ENCODE data around the gene HOXC9. TPM values are rescaled to one million over a fixed set of nuclear protein-coding genes. Genes with fewer than 3 reads are reported as not detected.
A peak's percentile ranks its signal among the peaks of the same experiment; 100 is the strongest.

The HOXC9 gene
- total and polyA plus RNA-seq, 9 of the 15 experiments (the other 6 are each of a cell fraction or from before 2014, with no cell fraction given): 1.1 to 10.5 (median 9.3) TPM

DNA sequence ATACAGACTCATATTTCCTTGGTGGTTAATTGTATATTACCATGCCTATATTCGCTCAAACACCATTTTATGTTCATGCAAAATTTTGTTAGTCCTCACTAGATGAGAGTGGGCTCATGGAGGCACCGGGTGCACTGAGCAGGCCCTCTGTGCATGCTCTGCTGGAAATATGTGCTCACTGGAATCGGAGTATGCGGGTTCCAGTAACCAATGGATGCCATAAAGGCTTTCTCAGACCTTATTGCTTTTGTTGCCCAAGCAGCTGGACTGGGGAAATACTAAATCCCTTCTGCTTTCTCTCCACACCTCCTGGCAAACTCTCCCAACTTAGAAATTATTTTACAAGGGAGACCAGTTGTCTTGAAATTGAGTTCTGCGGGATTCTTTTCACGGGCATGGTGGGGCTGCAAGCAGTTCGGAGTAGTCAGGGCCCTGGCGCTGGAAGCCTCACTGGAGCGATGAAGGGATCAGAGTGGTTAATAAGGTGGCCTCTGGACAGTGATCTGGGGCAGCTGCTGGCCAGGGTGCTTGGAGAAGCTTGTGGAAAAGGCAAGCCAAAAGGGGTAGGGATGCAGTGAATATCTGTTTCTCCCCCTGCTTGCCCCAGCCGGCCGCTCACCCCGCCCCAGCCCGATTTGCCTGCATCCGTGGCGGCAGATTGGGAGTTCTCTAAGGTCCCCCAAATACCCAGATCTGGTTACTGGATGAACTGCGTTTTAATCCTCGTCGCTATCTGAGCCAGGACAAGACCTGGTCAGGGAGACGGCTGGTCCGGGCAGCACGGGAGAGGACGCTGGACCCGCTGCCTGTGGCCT is 20.8 kb downstream of the HOXC9 start:
- intact Hi-C loops (cut with micrococcal nuclease) (no loop called here), in situ Hi-C loops (cut with MboI) (loop anchor here (10.0 kb wide), 1 partner anchor 174 kb away; no protein-coding TSS in a partner anchor)
- no peaks in the 10 kb centered on the region for H4K20me1 ChIP-seq (replicated peaks; ENCODE audit: control insufficient read depth, insufficient read depth, low read length)
- no peak for TF ChIP-seq RBBP5 (IDR thresholded peaks at IDR 0.05; ENCODE audit: borderline replicate concordance, insufficient read depth, low read length, poor library complexity, severe bottlenecking)
- TF ChIP-seq, protein P1, sequence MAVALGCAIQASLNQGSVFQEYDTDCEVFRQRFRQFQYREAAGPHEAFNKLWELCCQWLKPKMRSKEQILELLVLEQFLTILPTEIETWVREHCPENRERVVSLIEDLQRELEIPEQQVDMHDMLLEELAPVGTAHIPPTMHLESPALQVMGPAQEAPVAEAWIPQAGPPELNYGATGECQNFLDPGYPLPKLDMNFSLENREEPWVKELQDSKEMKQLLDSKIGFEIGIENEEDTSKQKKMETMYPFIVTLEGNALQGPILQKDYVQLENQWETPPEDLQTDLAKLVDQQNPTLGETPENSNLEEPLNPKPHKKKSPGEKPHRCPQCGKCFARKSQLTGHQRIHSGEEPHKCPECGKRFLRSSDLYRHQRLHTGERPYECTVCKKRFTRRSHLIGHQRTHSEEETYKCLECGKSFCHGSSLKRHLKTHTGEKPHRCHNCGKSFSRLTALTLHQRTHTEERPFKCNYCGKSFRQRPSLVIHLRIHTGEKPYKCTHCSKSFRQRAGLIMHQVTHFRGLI (CRISPR knock-in tag; IDR thresholded peaks at IDR 0.05): no peak
- no peak for TF ChIP-seq SRSF1 (IDR thresholded peaks at IDR 0.05; ENCODE audit: low read depth, low read length)
- no peak for TF ChIP-seq SUPT5H (IDR thresholded peaks at IDR 0.05)
- no peak for TF ChIP-seq MLX (CRISPR knock-in tag; conservative IDR thresholded peaks at IDR 0.05)
- no peak for TF ChIP-seq MIER1 (IDR thresholded peaks at IDR 0.05; ENCODE audit: low read depth)
- TF ChIP-seq ZFP1 (CRISPR knock-in tag; IDR thresholded peaks at IDR 0.05): no peak
- no peak for TF ChIP-seq GABPB2 (CRISPR knock-in tag; conservative IDR thresholded peaks at IDR 0.05)
- no peak overlapping the region for H3K4me2 ChIP-seq (ENCODE audit: insufficient read depth, low read length)
- ATAC-seq: no peak
- no TSS peak for BruUV-seq (replicated peaks)
- no peak overlapping the region for H3K27ac ChIP-seq (ENCODE audit: extremely low read depth, low read depth, low read length)
- H3K4me3 ChIP-seq: no peak overlapping the region
- FAIRE-seq: no peak
- peaks cover 10 to 49% of the 10 kb centered on the region in 2 experiments for H3K4me1 ChIP-seq (replicated peaks in 1 of 2; ENCODE audit: control insufficient read depth in 2 of 2, insufficient read depth in 2 of 2, low read length in 2 of 2)
- no peaks in the 10 kb centered on the region for H3K9me3 ChIP-seq (replicated peaks; ENCODE audit: control insufficient read depth, insufficient read depth, low read depth, low read length)
- no peaks in the 10 kb centered on the region for H3K36me3 ChIP-seq (ENCODE audit: control insufficient read depth, insufficient read depth, low read length)
- peak overlapping the region in 1 of 2 experiments; percentile 73; a peak in 2 of 4 replicates for H3K9ac ChIP-seq (ENCODE audit: insufficient read depth in 1 of 2, low read depth in 2 of 2, low read length in 2 of 2)
- POLR2A ChIA-PET: no interaction called here
- H3K9me1 ChIP-seq (ENCODE audit: control insufficient read depth, insufficient read depth, low read length): no peaks in the 10 kb centered on the region
- H3K27me3 ChIP-seq (ENCODE audit: control insufficient read depth in 2 of 2, insufficient read depth in 2 of 2, low read length in 2 of 2): no peaks in the 10 kb centered on the region
- WGBS (ENCODE audit: insufficient coverage, low coverage, missing lambda C conversion rate): 84% methylated on average over 22 of the region's 23 CpGs
- CTCF ChIA-PET (ENCODE audit: low intra/inter-chr PET ratio): no interaction called here
- H2AFZ ChIP-seq (ENCODE audit: low read depth, low read length): no peak overlapping the region
- no peak for DNase-seq (ENCODE audit: extremely low read depth in 1 of 4, low spot score in 3 of 4)
- peaks cover 3% of the 10 kb centered on the region; the same call in 2 of the 3 replicates for H3K79me2 ChIP-seq (ENCODE audit: control insufficient read depth, insufficient read depth, low read length)
